Heart right ventricle (tissue), 16 donors: Measurements from ENCODE around the gene NAT10. TPM values are rescaled to one million over a fixed set of nuclear protein-coding genes. Genes with fewer than 3 reads are reported as not detected.

Source experiments
- ATAC-seq, 8 donors: fragments of 200-7000 bp; cut with Tn5 transposase; one replicate each; pipeline ENCODE4 v1.9.1; 2020; ENCODE audit warnings: mild to moderate bottlenecking in 8 of 8, moderate library complexity in 8 of 8, moderate number of reproducible peaks in 1 of 8
- DNase-seq, 2 donors: peaks; one replicate each; pipeline ENCODE4 v3.0.0-alpha.2; 2020
- H3K27ac ChIP-seq, 10 donors: fragments of 200-600 bp; sonication (generic) in 2 of 10; one replicate each; pipeline versions ENCODE4 v1.5.0 to v1.8.0; 2020 to 2022; ENCODE audit warnings: mild to moderate bottlenecking in 3 of 10
- H3K27me3 ChIP-seq, 7 donors: fragments of 200-600 bp; one replicate each; pipeline ENCODE4 v1.8.0; 2021 to 2022; ENCODE audit warnings: mild to moderate bottlenecking in 2 of 7
- H3K36me3 ChIP-seq, 9 donors: fragments of 200-600 bp; sonication (generic) in 1 of 9; one replicate each; pipeline versions ENCODE4 v1.5.0 to v1.8.0; 2020 to 2022; ENCODE audit warnings: mild to moderate bottlenecking in 2 of 9
- H3K4me1 ChIP-seq, 9 donors: fragments of 200-600 bp; sonication (generic) in 1 of 9; one replicate each; pipeline versions ENCODE4 v1.5.0 to v1.8.0; 2020 to 2022; ENCODE audit warnings: mild to moderate bottlenecking in 4 of 9
- H3K4me3 ChIP-seq, 10 donors: fragments of 200-600 bp; sonication (generic) in 2 of 10; one replicate each; pipeline versions ENCODE4 v1.5.0 to v1.8.0; 2020 to 2022; ENCODE audit warnings: mild to moderate bottlenecking in 7 of 10, moderate library complexity in 2 of 10
- H3K9me3 ChIP-seq, 11 donors: fragments of 200-600 bp in 10 of 11; sonication (generic) in 2 of 11; one replicate each; pipeline versions ENCODE4 v1.5.0 to v1.8.0; 2013 to 2022; ENCODE audit warnings: mild to moderate bottlenecking in 2 of 11, control low read depth in 1 of 11, moderate library complexity in 1 of 11
- CTCF ChIP-seq, 9 donors: fragments of 200-600 bp; sonication (generic) in 2 of 9; IDR thresholded peaks; one replicate each; pipeline versions ENCODE4 v1.5.0 to v1.8.0; 2021 to 2022; ENCODE audit warnings: antibody characterized with exemption in 9 of 9, mild to moderate bottlenecking in 5 of 9, moderate library complexity in 1 of 9
- WGBS, 2 donors: extraction: QIAGEN DNeasy Blood & Tissue Kit; methylation state at CpG; one replicate each; pipeline ENCODE4 v1.1.7; 2013; ENCODE audit warnings: inconsistent platforms in 1 of 2; 5-methylcytosine and 5-hydroxymethylcytosine counted together
- intact Hi-C, 10 donors: fragments of 100-400 bp; cut with DNase I; formaldehyde crosslinking; loops; one replicate each; pipeline versions ENCODE4 v1.11.1 to v1.14.2; 2022
- polyA plus RNA-seq, 2 donors: library from polyadenylated mRNA; stranded (reverse); fragments of 200-250 nt; gene quantifications; one replicate each; pipeline ENCODE4 v1.2.3, GENCODE V29; 2013
- total RNA-seq, 10 donors: library from RNA; stranded (reverse); fragmentation: NEBNext Ultra II Directional in 3 of 10; extraction: Animal tissue kit (Norgen Biotek cat#: 25700) in 3 of 10; gene quantifications; one replicate each; pipeline versions ENCODE4 v1.2.1 to v1.2.4, GENCODE V29; 2021 to 2023
- donor health status: Arrhythmogenic right ventricular cardiomyopathy.
- donor health status: ischemic (EF 13 %, LVEDD 7.1; RV severe dilation, severe dysfunction).
- donor health status: healthy with polysubstance abuse.
- donor health status: DM: no; HTN: yes; CAD: no.
- donor health status: DM: no; HTN: no; CAD: no.
- donor health status: ischemic (EF 25% LVEDD 6.9; RV normal size, moderate dysfunction).
- donor health status: ischemic (EF 25% LVEDD 5.7; RV mildly dilated, moderate dysfunction).
- donor health status: healthy.
- donor health status: DM: yes; HTN: yes; CAD: no.
- donor health status: Ischemic cardiomyopathy.
- donor health status: ischemic (EF 35%, LVEDD 5.7; RV mildly dilated, moderate dysfunction).
- donor health status: nonischemic (EF 11% LVEDD 7.7; RV severe dilation, severe dysfunction).
- donor health status: DM: yes; HTN: yes; CAD: no.
- donor health status: PGD.
- donor health status: ischemic (EF 29% LVEDD 5.4; RV normal size, mild dysfunction).
- donor health status: nonischemic (EF 23%, LVEDD 6.1; RV moderate dilation, normal function).

Gene NAT10
- total and polyA plus RNA-seq, 12 donors, result 16.2 to 26.4 (median 21.9) TPM

- WGBS, 2 donors, result 73 to 85% methylated on average over 13 of the region's 13 CpGs
These were observed 89.3 kb downstream of the NAT10 start for GRCh38 chr11:34194576-34195335.

More at GRCh38 chr11:34194576-34195335, 89.3 kb downstream of the NAT10 start:
- peak in 4 of 9 donors; percentile 28 to 32 (median 30) for TF ChIP-seq CTCF (IDR thresholded peaks at IDR 0.05)
- intact Hi-C loops, result loop anchor here in 2 of 10 donors (5.0 to 10.0 kb wide), 3 partner anchors 48 to 163 kb away; partner anchors contain the start of gene ABTB2 (in 1 of the 2)
- no peaks in the 10 kb centered on the region for H3K27me3 ChIP-seq
- DNase-seq, result peak in 1 of 2 donors; percentile 15
- H3K27ac ChIP-seq, result no peak overlapping the region
- H3K36me3 ChIP-seq, result peaks cover 0 to 16% (median 0%) of the 10 kb centered on the region in 9 donors
- no peaks in the 10 kb centered on the region for H3K9me3 ChIP-seq
- no peak overlapping the region for H3K4me3 ChIP-seq
- ATAC-seq, result peak in 2 of 8 donors; percentile 32 to 54
- peaks cover 0 to 31% (median 18%) of the 10 kb centered on the region in 9 donors for H3K4me1 ChIP-seq

Other genes with a start within 250 kb of the NAT10 start
- 10 to 100 TPM in 3 of 10 donors, 1 to 10 TPM in 7; 3.9 to 16.9 (median 9.1) TPM for gene LMO2, start 213.6 kb upstream of the NAT10 start, total RNA-seq
- 10 to 100 TPM; 10.7 to 14.0 TPM for gene LMO2, start 213.6 kb upstream of the NAT10 start, polyA plus RNA-seq
- 100 to 1,000 TPM; 103 to 142 (median 120) TPM for gene CAPRIN1, start 53.9 kb upstream of the NAT10 start, total RNA-seq
- gene CAPRIN1, start 53.9 kb upstream of the NAT10 start, polyA plus RNA-seq, result 10 to 100 TPM; 37.9 to 39.9 TPM